Neural progenitor cell (in vitro differentiated cells): ENCODE data around the gene STEAP3. TPM values are rescaled to one million over a fixed set of nuclear protein-coding genes. Genes with fewer than 3 reads are reported as not detected.

ENCODE experiments used
- DNase-seq: peaks from one replicate; pipeline ENCODE4 v3.0.0-alpha.2; 2016; ENCODE audit warnings: low spot score
- H2AFZ ChIP-seq: fragments of 200-600 bp; sonication (generic); replicated peaks from 2 replicates; pipeline ENCODE4 v1.6.1; 2016; ENCODE audit warnings: antibody characterized with exemption
- H3F3A ChIP-seq: fragments of 200-600 bp; sonication (generic); 2 replicates; pipeline ENCODE4 v1.6.1; 2016; ENCODE audit warnings: antibody characterized with exemption, low read depth
- H3K27ac ChIP-seq: fragments of 200-600 bp; sonication (generic); 2 replicates; pipeline ENCODE4 v1.5.1; 2016; ENCODE audit warnings: mild to moderate bottlenecking
- H3K27me3 ChIP-seq: fragments of 200-600 bp; sonication (generic); 2 replicates; pipeline ENCODE4 v1.6.1; 2016; ENCODE audit warnings: mild to moderate bottlenecking, moderate library complexity
- H3K36me3 ChIP-seq: fragments of 200-600 bp; sonication (generic); 2 replicates; pipeline ENCODE4 v1.5.1; 2016
- H3K4me1 ChIP-seq: fragments of 200-600 bp; sonication (generic); 2 replicates; pipeline ENCODE4 v1.6.1; 2016; ENCODE audit warnings: mixed run types
- H3K4me2 ChIP-seq: fragments of 200-600 bp; sonication (generic); 2 replicates; pipeline ENCODE4 v1.6.1; 2016
- H3K4me3 ChIP-seq: fragments of 200-600 bp; sonication (generic); 2 replicates; pipeline ENCODE4 v1.5.1; 2016
- H3K79me2 ChIP-seq: fragments of 200-600 bp; sonication (generic); 2 replicates; pipeline ENCODE4 v1.6.1; 2016; ENCODE audit warnings: low read depth
- H3K9ac ChIP-seq: fragments of 200-600 bp; sonication (generic); 2 replicates; pipeline ENCODE4 v1.6.1; 2016
- H3K9me3 ChIP-seq: fragments of 200-600 bp; sonication (generic); 2 replicates; pipeline ENCODE4 v1.5.1; 2016; ENCODE audit warnings: low read depth
- H4K20me1 ChIP-seq: fragments of 200-600 bp; sonication (generic); 2 replicates; pipeline ENCODE4 v1.6.1; 2016; ENCODE audit warnings: low read depth
- H3K27ac Mint-ChIP-seq: 3 replicates; pipeline ENCODE4 v1.8.0; 2021; ENCODE audit warnings: mixed read lengths
- H3K27me3 Mint-ChIP-seq: 2 replicates; pipeline ENCODE4 v1.8.0; 2022; ENCODE audit warnings: low read depth, mild to moderate bottlenecking, inconsistent platforms, moderate library complexity, mixed read lengths; ENCODE audit not compliant: insufficient read depth
- H3K36me3 Mint-ChIP-seq: 3 replicates; pipeline ENCODE4 v1.8.0; 2021; ENCODE audit warnings: mixed read lengths
- H3K4me1 Mint-ChIP-seq: 3 replicates; pipeline ENCODE4 v1.8.0; 2021; ENCODE audit warnings: mixed read lengths
- H3K4me3 Mint-ChIP-seq: 3 replicates; pipeline ENCODE4 v1.8.0; 2021; ENCODE audit warnings: mild to moderate bottlenecking, moderate library complexity, mixed read lengths
- H3K9me3 Mint-ChIP-seq: 3 replicates; pipeline ENCODE4 v1.8.0; 2020; ENCODE audit warnings: mixed read lengths
- CTCF ChIP-seq: fragments of 200-600 bp; sonication (generic); IDR thresholded peaks from 2 replicates; pipeline ENCODE4 v1.5.1; 2017; ENCODE audit warnings: antibody characterized with exemption, mild to moderate bottlenecking
- EZH2 ChIP-seq: fragments of 200-600 bp; sonication (generic); IDR thresholded peaks from 2 replicates; pipeline ENCODE4 v1.6.1; 2017; ENCODE audit warnings: antibody characterized with exemption, mild to moderate bottlenecking, moderate library complexity
- EZH2phosphoT487 ChIP-seq: fragments of 200-600 bp; sonication (generic); IDR thresholded peaks from 2 replicates; pipeline ENCODE4 v1.6.1; 2017; ENCODE audit warnings: antibody characterized with exemption
- total RNA-seq: library from RNA; depleted of rRNA; stranded (reverse); fragments of >200 nt; gene quantifications from 2 replicates; pipeline ENCODE4 v1.2.3, GENCODE V29; 2015; ENCODE audit warnings: low replicate concordance

Gene STEAP3
- total RNA-seq, 1 donor from 2014 or later: 0.30 TPM

- H3K27ac Mint-ChIP-seq: no peak overlapping the region
- DNase-seq: no peak
These were observed 48.1 kb upstream of the STEAP3 start for GRCh38 chr2:119175517-119175916.

GRCh38 chr2:119177171-119177837 is 46.3 kb upstream of the STEAP3 start:
- no peak overlapping the region for H2AFZ ChIP-seq
- no peak for DNase-seq

More at GRCh38 chr2:119175517-119175916, 48.1 kb upstream of the STEAP3 start:
- H3K4me1 Mint-ChIP-seq: no peaks in the 10 kb centered on the region
- Histone ChIP-seq H3K9me3 (no peaks in the 10 kb centered on the region), H3K36me3 (no peaks in the 10 kb centered on the region), H3K79me2 (no peaks in the 10 kb centered on the region), H3K4me1 (no peaks in the 10 kb centered on the region), H4K20me1 (no peaks in the 10 kb centered on the region), H2AFZ (no peak overlapping the region), H3K27ac (no peak overlapping the region), H3K27me3 (no peaks in the 10 kb centered on the region), H3K4me2 (no peak overlapping the region), H3K4me3 (no peak overlapping the region), H3F3A (no peaks in the 10 kb centered on the region), H3K9ac (no peak overlapping the region)
- TF ChIP-seq EZH2: no peak
- no peak for TF ChIP-seq EZH2phosphoT487
- no peak for TF ChIP-seq CTCF
- H3K27me3 Mint-ChIP-seq: peaks cover 4% of the 10 kb centered on the region
- no peaks in the 10 kb centered on the region for H3K9me3 Mint-ChIP-seq
- H3K36me3 Mint-ChIP-seq: no peaks in the 10 kb centered on the region
- no peak overlapping the region for H3K4me3 Mint-ChIP-seq

GRCh38 chr2:119177838-119178190 is 45.8 kb upstream of the STEAP3 start:
- Mint-ChIP-seq H3K27me3 (no peaks in the 10 kb centered on the region), H3K36me3 (no peaks in the 10 kb centered on the region), H3K4me3 (no peak overlapping the region), H3K27ac (no peak overlapping the region), H3K9me3 (no peaks in the 10 kb centered on the region), H3K4me1 (no peaks in the 10 kb centered on the region)
- H3K27ac ChIP-seq: no peak overlapping the region
- H3K27me3 ChIP-seq: no peaks in the 10 kb centered on the region
- no peak overlapping the region for H2AFZ ChIP-seq
- H3F3A ChIP-seq: no peaks in the 10 kb centered on the region
- no peak overlapping the region for H3K4me3 ChIP-seq
- TF ChIP-seq EZH2phosphoT487 (no peak), CTCF (no peak), EZH2 (no peak)
- H3K4me1 ChIP-seq: no peaks in the 10 kb centered on the region
- no peak for DNase-seq
- no peak overlapping the region for H3K4me2 ChIP-seq
- no peak overlapping the region for H3K9ac ChIP-seq
- no peaks in the 10 kb centered on the region for H3K36me3 ChIP-seq
- H3K79me2 ChIP-seq: no peaks in the 10 kb centered on the region
- H4K20me1 ChIP-seq: no peaks in the 10 kb centered on the region
- H3K9me3 ChIP-seq: no peaks in the 10 kb centered on the region

More at GRCh38 chr2:119177171-119177837, 46.3 kb upstream of the STEAP3 start:
- TF ChIP-seq CTCF (no peak), EZH2 (no peak), EZH2phosphoT487 (no peak)
- no peaks in the 10 kb centered on the region for H4K20me1 ChIP-seq
- H3K9me3 ChIP-seq: no peaks in the 10 kb centered on the region
- Mint-ChIP-seq H3K27ac (no peak overlapping the region), H3K9me3 (no peaks in the 10 kb centered on the region), H3K27me3 (no peaks in the 10 kb centered on the region), H3K36me3 (no peaks in the 10 kb centered on the region), H3K4me1 (no peaks in the 10 kb centered on the region), H3K4me3 (no peak overlapping the region)
- H3F3A ChIP-seq: no peaks in the 10 kb centered on the region
- H3K4me3 ChIP-seq: no peak overlapping the region
- H3K4me1 ChIP-seq: no peaks in the 10 kb centered on the region
- no peak overlapping the region for H3K9ac ChIP-seq
- no peak overlapping the region for H3K27ac ChIP-seq
- no peaks in the 10 kb centered on the region for H3K79me2 ChIP-seq
- no peaks in the 10 kb centered on the region for H3K27me3 ChIP-seq
- H3K4me2 ChIP-seq: no peak overlapping the region
- H3K36me3 ChIP-seq: no peaks in the 10 kb centered on the region
